Suprapubic skin (tissue), 4 donors: ENCODE results near the gene PRKAG2. TPM values are rescaled to one million over a fixed set of nuclear protein-coding genes. Genes with fewer than 3 reads are reported as not detected.

Experiments used
- DNase-seq, 2 donors: peaks; one replicate each; pipeline ENCODE4 v3.0.0-alpha.2; 2019; ENCODE audit warnings: low spot score in 2 of 2
- H3K27ac ChIP-seq: fragments of 200-600 bp; sonication (generic); one replicate; pipeline ENCODE4 v1.5.1; 2019
- H3K27me3 ChIP-seq: fragments of 200-600 bp; sonication (generic); one replicate; pipeline ENCODE4 v1.5.1; 2019
- H3K36me3 ChIP-seq: fragments of 200-600 bp; sonication (generic); one replicate; pipeline ENCODE4 v1.5.1; 2019
- H3K4me1 ChIP-seq: fragments of 200-600 bp; sonication (generic); one replicate; pipeline ENCODE4 v1.5.1; 2019
- H3K4me3 ChIP-seq: fragments of 200-600 bp; sonication (generic); one replicate; pipeline ENCODE4 v1.5.1; 2019; ENCODE audit warnings: mild to moderate bottlenecking
- H3K9me3 ChIP-seq: fragments of 200-600 bp; sonication (generic); one replicate; pipeline ENCODE4 v1.5.1; 2019
- EP300 ChIP-seq: sonication (generic); formaldehyde crosslinking; IDR thresholded peaks from one replicate; pipeline ENCODE4 v1.6.1; 2017; ENCODE audit warnings: antibody characterized with exemption
- POLR2A ChIP-seq, 2 donors: fragments of 450-650 bp; IDR thresholded peaks; one replicate each; pipeline ENCODE4 v1.6.1; 2017; ENCODE audit warnings: antibody characterized with exemption in 2 of 2, mild to moderate bottlenecking in 2 of 2, moderate library complexity in 2 of 2
- POLR2AphosphoS5 ChIP-seq, 3 donors: sonication (generic); formaldehyde crosslinking; IDR thresholded peaks; one replicate each; pipeline ENCODE4 v1.6.1; 2017; ENCODE audit warnings: antibody characterized with exemption in 3 of 3
- WGBS: methylation state at CpG from one replicate; pipeline ENCODE4 v1.1.5; 2018; 5-methylcytosine and 5-hydroxymethylcytosine counted together
- total RNA-seq, 4 donors: library from RNA; depleted of rRNA; stranded (reverse); fragments of >200 nt; gene quantifications; one replicate each; pipeline ENCODE4 v1.1.0, GENCODE V29; 2016
- TF ChIP-seq, protein P1 (sequence below), 2 donors: fragments of 200-600 bp in 1 of 2; fragments of 450-650 bp in 1 of 2; sonication (generic) in 1 of 2; IDR thresholded peaks; one replicate each; pipeline ENCODE4 v1.5.1; 2016 to 2019; ENCODE audit warnings: antibody characterized with exemption in 2 of 2, mild to moderate bottlenecking in 1 of 2, moderate library complexity in 1 of 2

PRKAG2 gene
- total RNA-seq, 4 donors from 2014 or later, result 16.5 to 40.0 (median 17.3) TPM

DNA sequence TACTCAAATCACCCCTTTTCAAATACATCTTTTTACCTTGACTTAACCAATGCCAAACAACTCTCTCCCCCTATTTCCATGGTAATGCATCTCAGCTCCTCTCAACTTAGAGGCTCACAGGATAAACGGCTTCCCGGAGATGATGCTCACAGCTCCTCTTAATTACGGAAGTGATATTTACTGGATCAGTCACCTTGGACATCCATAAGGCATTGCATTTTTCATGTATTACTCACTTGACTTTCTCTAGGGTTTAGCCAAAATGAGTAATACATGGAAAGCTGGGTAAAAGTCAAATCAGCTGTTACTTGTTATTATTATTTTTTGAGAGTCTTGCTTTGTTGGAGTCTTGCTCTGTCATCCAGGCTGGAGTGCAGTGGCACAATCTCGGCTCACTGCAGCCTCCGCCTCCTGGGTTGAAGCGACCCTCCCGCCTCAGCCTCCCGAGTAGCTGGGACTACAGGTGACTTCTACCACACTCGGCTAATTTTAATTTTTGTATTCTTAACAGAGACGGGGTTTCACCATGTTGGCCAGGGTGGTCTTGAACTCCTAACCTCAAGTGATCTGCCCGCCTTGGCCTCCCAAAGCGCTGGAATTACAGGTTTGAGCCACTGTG is 283.9 kb downstream of the PRKAG2 start:
- no peaks in the 10 kb centered on the region for H3K27me3 ChIP-seq
- TF ChIP-seq POLR2AphosphoS5 (IDR thresholded peaks at IDR 0.05), result no peak
- no peak for TF ChIP-seq POLR2A (IDR thresholded peaks at IDR 0.05)
- TF ChIP-seq, protein P1, sequence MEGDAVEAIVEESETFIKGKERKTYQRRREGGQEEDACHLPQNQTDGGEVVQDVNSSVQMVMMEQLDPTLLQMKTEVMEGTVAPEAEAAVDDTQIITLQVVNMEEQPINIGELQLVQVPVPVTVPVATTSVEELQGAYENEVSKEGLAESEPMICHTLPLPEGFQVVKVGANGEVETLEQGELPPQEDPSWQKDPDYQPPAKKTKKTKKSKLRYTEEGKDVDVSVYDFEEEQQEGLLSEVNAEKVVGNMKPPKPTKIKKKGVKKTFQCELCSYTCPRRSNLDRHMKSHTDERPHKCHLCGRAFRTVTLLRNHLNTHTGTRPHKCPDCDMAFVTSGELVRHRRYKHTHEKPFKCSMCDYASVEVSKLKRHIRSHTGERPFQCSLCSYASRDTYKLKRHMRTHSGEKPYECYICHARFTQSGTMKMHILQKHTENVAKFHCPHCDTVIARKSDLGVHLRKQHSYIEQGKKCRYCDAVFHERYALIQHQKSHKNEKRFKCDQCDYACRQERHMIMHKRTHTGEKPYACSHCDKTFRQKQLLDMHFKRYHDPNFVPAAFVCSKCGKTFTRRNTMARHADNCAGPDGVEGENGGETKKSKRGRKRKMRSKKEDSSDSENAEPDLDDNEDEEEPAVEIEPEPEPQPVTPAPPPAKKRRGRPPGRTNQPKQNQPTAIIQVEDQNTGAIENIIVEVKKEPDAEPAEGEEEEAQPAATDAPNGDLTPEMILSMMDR (IDR thresholded peaks at IDR 0.05), result no peak
- no peak for TF ChIP-seq EP300
- peaks cover 8% of the 10 kb centered on the region for H3K36me3 ChIP-seq
- no peaks in the 10 kb centered on the region for H3K4me1 ChIP-seq
- H3K9me3 ChIP-seq, result no peaks in the 10 kb centered on the region
- no peak overlapping the region for H3K27ac ChIP-seq
- H3K4me3 ChIP-seq, result no peak overlapping the region
- no peak for DNase-seq
- 81% methylated on average over 12 of the region's 12 CpGs for WGBS

DNA sequence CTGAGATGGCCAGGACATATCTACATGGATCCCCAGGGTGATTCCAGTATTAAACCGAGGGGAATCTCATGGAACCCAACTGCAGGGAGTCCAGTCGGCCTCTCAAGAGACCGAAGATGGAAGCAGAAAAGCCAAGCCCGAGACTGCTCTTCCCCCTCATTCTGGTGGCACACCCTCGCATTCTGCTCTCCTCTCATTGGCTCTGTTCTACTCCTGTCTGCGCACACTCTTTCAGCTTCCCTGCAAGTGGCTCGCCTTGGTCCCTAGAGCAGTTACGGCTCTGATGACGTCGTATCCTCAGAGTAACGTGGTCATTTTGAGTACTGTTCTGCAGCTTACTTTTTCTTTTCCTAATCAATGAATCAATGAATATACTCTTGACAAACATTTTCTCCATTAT is 284.6 kb downstream of the PRKAG2 start:
- WGBS, result 90% methylated on average over 11 of the region's 11 CpGs
- Histone ChIP-seq H3K9me3 (no peaks in the 10 kb centered on the region), H3K27me3 (no peaks in the 10 kb centered on the region), H3K27ac (no peak overlapping the region), H3K4me1 (no peaks in the 10 kb centered on the region), H3K36me3 (peaks cover 8% of the 10 kb centered on the region), H3K4me3 (no peak overlapping the region)
- no peak for DNase-seq
- no peak for TF ChIP-seq POLR2AphosphoS5 (IDR thresholded peaks at IDR 0.05)
- TF ChIP-seq, protein P1 (IDR thresholded peaks at IDR 0.05), result no peak
- TF ChIP-seq POLR2A (IDR thresholded peaks at IDR 0.05), result no peak
- no peak for TF ChIP-seq EP300

DNA sequence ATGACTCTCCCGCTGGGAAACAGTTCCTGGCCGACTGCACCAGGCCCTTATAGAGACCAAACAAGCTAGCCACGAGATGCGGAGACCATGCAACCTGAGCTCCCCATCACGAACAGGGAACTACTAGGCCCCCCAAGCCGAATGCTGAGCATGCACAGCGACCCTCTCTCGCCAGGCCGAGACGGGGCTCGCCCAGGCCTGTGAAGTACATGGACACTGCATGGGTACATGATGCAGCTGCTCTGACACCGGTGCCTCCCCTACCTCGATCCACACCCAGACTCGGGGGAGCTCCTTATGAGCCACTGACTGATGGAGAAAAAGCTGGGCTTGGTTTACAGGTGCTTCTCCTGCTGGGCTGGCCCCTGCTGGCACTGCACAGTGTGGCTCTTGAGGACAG is 285.0 kb downstream of the PRKAG2 start:
- H3K27ac ChIP-seq, result no peak overlapping the region
- peaks cover 3% of the 10 kb centered on the region for H3K4me1 ChIP-seq
- no peaks in the 10 kb centered on the region for H3K27me3 ChIP-seq
- no peak for TF ChIP-seq POLR2AphosphoS5 (IDR thresholded peaks at IDR 0.05)
- no peak for TF ChIP-seq POLR2A (IDR thresholded peaks at IDR 0.05)
- TF ChIP-seq, protein P1 (IDR thresholded peaks at IDR 0.05), result no peak
- TF ChIP-seq EP300, result no peak
- H3K9me3 ChIP-seq, result no peaks in the 10 kb centered on the region
- WGBS, result 100% methylated on average over 1 of the region's 14 CpGs
- H3K4me3 ChIP-seq, result no peak overlapping the region
- DNase-seq, result no peak
- H3K36me3 ChIP-seq, result peaks cover 8% of the 10 kb centered on the region

DNA sequence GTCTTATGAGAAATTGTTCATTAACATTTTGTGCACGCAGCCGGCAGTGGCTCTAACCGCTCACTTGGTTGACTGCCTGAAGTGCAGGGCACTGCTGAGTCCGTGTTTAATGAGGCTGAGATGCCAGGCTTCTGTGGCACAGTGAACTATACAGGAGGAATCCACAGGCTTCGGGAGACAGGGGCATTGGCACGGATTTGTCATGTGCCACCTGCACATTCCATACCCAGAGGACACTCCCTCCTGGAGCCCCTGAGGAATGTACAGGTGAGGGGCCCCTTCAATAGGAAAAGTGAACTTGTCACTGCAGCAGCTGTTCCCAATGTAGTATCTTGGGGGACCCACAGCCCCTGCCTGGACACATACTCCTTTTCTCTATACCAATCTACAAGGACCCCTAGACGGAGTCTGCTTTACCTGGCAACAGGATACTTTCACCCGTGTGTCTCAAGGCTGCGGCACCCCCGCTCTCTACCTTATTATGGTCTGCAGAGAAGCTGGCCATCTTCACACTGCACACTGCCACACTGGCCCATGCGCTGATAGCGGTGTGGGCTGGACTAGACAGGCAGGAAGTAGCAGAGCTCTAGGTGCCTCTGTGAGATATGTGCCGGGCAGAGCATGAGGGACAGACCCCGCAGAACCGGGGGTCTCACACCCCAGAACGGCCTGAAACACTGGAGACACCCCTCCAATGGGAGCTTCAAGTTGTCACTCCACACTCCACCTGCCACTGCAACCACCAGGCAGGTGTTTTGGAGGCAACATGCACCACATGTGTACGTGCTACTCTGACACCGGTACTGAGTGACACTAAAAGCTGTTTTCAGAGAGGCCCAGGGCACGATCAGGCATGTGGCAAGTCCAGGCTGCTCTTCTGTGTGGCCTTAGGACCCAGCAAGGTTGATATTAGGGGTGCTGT is 285.8 kb downstream of the PRKAG2 start:
- Histone ChIP-seq H3K4me1 (peaks cover 9% of the 10 kb centered on the region), H3K9me3 (no peaks in the 10 kb centered on the region), H3K27ac (no peak overlapping the region), H3K27me3 (no peaks in the 10 kb centered on the region), H3K36me3 (peaks cover 8% of the 10 kb centered on the region), H3K4me3 (no peak overlapping the region)
- TF ChIP-seq, protein P1 (IDR thresholded peaks at IDR 0.05), result no peak
- TF ChIP-seq EP300, result no peak
- TF ChIP-seq POLR2A (IDR thresholded peaks at IDR 0.05), result no peak
- TF ChIP-seq POLR2AphosphoS5 (IDR thresholded peaks at IDR 0.05), result no peak
- 79% methylated on average over 14 of the region's 19 CpGs for WGBS
- no peak for DNase-seq
